CD4-positive, alpha-beta T cell (primary cell): ENCODE results near the gene PPP1R3E. TPM values are rescaled to one million over a fixed set of nuclear protein-coding genes. Genes with fewer than 3 reads are reported as not detected.

Source experiments
- ATAC-seq: fragments of 200-7000 bp; cut with Tn5 transposase; one replicate; pipeline ENCODE4 v1.10.0; 2022; ENCODE audit warnings: mild to moderate bottlenecking; ENCODE audit not compliant: poor library complexity
- CTCF ChIA-PET: fragments of 350-600 bp; sonication (Branson Sonifier 250); formaldehyde crosslinking; loops from one replicate; lab custom pipeline; 2021; ENCODE audit warnings: antibody characterized with exemption, inconsistent platforms; lab: Charles Lee
- POLR2A ChIA-PET: fragments of 350-600 bp; sonication (Branson Sonifier 250); formaldehyde crosslinking; loops from one replicate; lab custom pipeline; 2021; ENCODE audit warnings: antibody characterized with exemption, inconsistent platforms; lab: Charles Lee
- DNase-seq, 14 experiments: peaks; one replicate each; pipeline ENCODE4 v3.0.0-alpha.2; 2013 to 2020; ENCODE audit warnings: mixed read lengths in 2 of 14
- H3K27ac ChIP-seq, 2 donors: one replicate each; pipeline versions ENCODE4 v1.5.1 to v1.7.0; 2013; ENCODE audit warnings: low read length in 2 of 2, low read depth in 1 of 2, mild to moderate bottlenecking in 1 of 2
- H3K27me3 ChIP-seq, 2 experiments: 1 replicate in 1 of 2; 2 replicates in 1 of 2; pipeline versions ENCODE4 v1.6.1 to v1.7.0; 2013; ENCODE audit warnings: low read length in 2 of 2, control low read depth in 1 of 2, mild to moderate bottlenecking in 1 of 2, moderate library complexity in 1 of 2; ENCODE audit not compliant: insufficient read depth in 2 of 2, control insufficient read depth in 1 of 2
- H3K36me3 ChIP-seq: one replicate; pipeline ENCODE4 v1.6.1; 2013; ENCODE audit warnings: low read length, control low read depth; ENCODE audit not compliant: insufficient read depth
- H3K4me1 ChIP-seq: one replicate; pipeline ENCODE4 v1.6.1; 2013; ENCODE audit warnings: low read length, control low read depth; ENCODE audit not compliant: insufficient read depth
- H3K4me3 ChIP-seq: one replicate; pipeline ENCODE4 v1.5.1; 2013; ENCODE audit warnings: mild to moderate bottlenecking, low read length, moderate library complexity
- H3K9me3 ChIP-seq, 2 experiments: 1 replicate in 1 of 2; 2 replicates in 1 of 2; pipeline versions ENCODE4 v1.6.1 to v1.7.0; 2013; ENCODE audit warnings: low read length in 2 of 2, mild to moderate bottlenecking in 2 of 2, control low read depth in 1 of 2, moderate library complexity in 1 of 2; ENCODE audit not compliant: control insufficient read depth in 1 of 2, insufficient read depth in 1 of 2
- H3K27ac Mint-ChIP-seq: one replicate; pipeline ENCODE4 v1.8.0; 2020; ENCODE audit warnings: mixed read lengths
- H3K27me3 Mint-ChIP-seq: one replicate; pipeline ENCODE4 v1.8.0; 2021; ENCODE audit warnings: mixed read lengths
- H3K36me3 Mint-ChIP-seq: one replicate; pipeline ENCODE4 v1.8.0; 2021; ENCODE audit warnings: low read depth, mixed read lengths
- H3K4me1 Mint-ChIP-seq: one replicate; pipeline ENCODE4 v1.8.0; 2021; ENCODE audit warnings: low read depth, mixed read lengths
- H3K4me3 Mint-ChIP-seq: one replicate; pipeline ENCODE4 v1.8.0; 2020; ENCODE audit warnings: mild to moderate bottlenecking, mixed read lengths
- H3K9me3 Mint-ChIP-seq: one replicate; pipeline ENCODE4 v1.8.0; 2020; ENCODE audit warnings: mixed read lengths
- CTCF ChIP-seq: fragments of 200-600 bp; IDR thresholded peaks from one replicate; pipeline ENCODE4 v1.8.0; 2022; ENCODE audit warnings: antibody characterized with exemption, mild to moderate bottlenecking
- intact Hi-C, 2 experiments: fragments of 100-400 bp; cut with DNase I in 1 of 2; cut with micrococcal nuclease in 1 of 2; formaldehyde crosslinking; loops; one replicate each; pipeline versions ENCODE4 v1.15.1 to v1.9.0; 2023 to 2025; cut with DNase I, micrococcal nuclease
- polyA plus RNA-seq, 2 donors: library from polyadenylated mRNA; unstranded; fragments of 120-200 nt; gene quantifications; one replicate each; pipeline ENCODE4 v1.2.1, GENCODE V29; 2013
- total RNA-seq, 174 experiments: library from RNA in 2 of 174; stranded (reverse) in 2 of 174; gene quantifications; one replicate each; pipeline ENCODE4 v1.2.3 and lab custom pipeline; 2021 to 2026

PPP1R3E gene
- total RNA-seq (10 to 100 TPM; 51.0 to 53.8 TPM), total RNA-seq (lab: John Stamatoyannopoulos, UW) (5.3 to 112 (median 31.4) reads per million in 172 experiments)
- 22.8 TPM for polyA plus RNA-seq (2013, experiment 1 of 2)
- 28.1 TPM for polyA plus RNA-seq (2013, experiment 2 of 2)

GRCh38 chr14:23302290-23303225, at the start of gene PPP1R3E:
Gene PPP1R3E, minus strand, starts transcription at chr14:23302859. Its CDS starts 283 bp downstream, at chr14:23302576.
- no peak for TF ChIP-seq CTCF
- DNase-seq (peak; percentile 77 to 95 (median 88)), ATAC-seq (peak; percentile 53)
- ChIA-PET POLR2A (interaction anchor here (0.7 to 10.5 kb wide), 29 partner anchors 9 to 1865 kb away, joined by 3 to 455 read pairs (median 4); partner anchors contain the start of genes ACIN1, C14orf119, DAD1 and DCAF11), CTCF (interaction anchor here (0.6 to 4.4 kb wide), 10 partner anchors 9 to 1129 kb away, joined by 3 to 66 read pairs (median 4); partner anchors contain the start of genes CBLN3, KHNYN and PABPN1)
- H3K9me3 ChIP-seq: peaks cover 0 to 8% of the 10 kb centered on the region in 2 experiments
- H3K4me1 Mint-ChIP-seq: peaks cover 39% of the 10 kb centered on the region
- peak within 1 kb of the TSS; percentile 75 for H3K4me3 ChIP-seq
- peaks cover 14 to 16% of the 10 kb centered on the region in 2 experiments for H3K27me3 ChIP-seq
- H3K36me3 ChIP-seq: peaks cover 11% of the 10 kb centered on the region
- peaks cover 30% of the 10 kb centered on the region for H3K4me1 ChIP-seq
- H3K4me3 Mint-ChIP-seq: peak within 1 kb of the TSS; percentile 98
- H3K27me3 Mint-ChIP-seq: peaks cover 23% of the 10 kb centered on the region
- H3K9me3 Mint-ChIP-seq: no peaks in the 10 kb centered on the region
- H3K27ac ChIP-seq: peak within 1 kb of the TSS; percentile 93 to 97
- H3K36me3 Mint-ChIP-seq: peaks cover 15% of the 10 kb centered on the region
- H3K27ac Mint-ChIP-seq: peak within 1 kb of the TSS; percentile 97
- intact Hi-C loops: loop anchor here (1.0 to 10.0 kb wide), 7 partner anchors 18 to 1142 kb away; partner anchors contain the start of genes DAD1 (in 1 of the 2), HAUS4 (in 1 of the 2), PABPN1 (in 1 of the 2) and SDR39U1 (in 1 of the 2)

GRCh38 chr14:23351681-23352505, 49.2 kb upstream of the PPP1R3E start:
- H3K27me3 ChIP-seq: peaks cover 4 to 21% of the 10 kb centered on the region in 2 experiments
- Mint-ChIP-seq H3K9me3 (no peaks in the 10 kb centered on the region), H3K27ac (no peak overlapping the region), H3K4me1 (peaks cover 5% of the 10 kb centered on the region), H3K36me3 (no peaks in the 10 kb centered on the region), H3K27me3 (peaks cover 48% of the 10 kb centered on the region), H3K4me3 (peak overlapping the region; percentile 86)
- peak overlapping the region; percentile 59 for H3K4me3 ChIP-seq
- peak; percentile 22 for TF ChIP-seq CTCF
- peaks cover 15% of the 10 kb centered on the region for H3K4me1 ChIP-seq
- H3K36me3 ChIP-seq: no peaks in the 10 kb centered on the region
- intact Hi-C loops: no loop called here
- CTCF ChIA-PET: interaction anchor here (1.2 kb wide), 1 partner anchor 208 kb away, joined by 3 read pairs; no protein-coding TSS in a partner anchor
- peaks cover 0 to 3% of the 10 kb centered on the region in 2 experiments for H3K9me3 ChIP-seq
- ATAC-seq (peak; percentile 12), DNase-seq (peak in 4 of 14 experiments; percentile 6 to 35 (median 21))
- POLR2A ChIA-PET: interaction anchor here (1.0 to 2.8 kb wide), 5 partner anchors 10 to 257 kb away, joined by 3 to 21 read pairs (median 4); partner anchors contain the start of genes ACIN1, C14orf119 and PABPN1
- no peak overlapping the region for H3K27ac ChIP-seq
